Bronchial epithelial cell (primary cell): ENCODE results near the gene LMO7. TPM values are rescaled to one million over a fixed set of nuclear protein-coding genes. Genes with fewer than 3 reads are reported as not detected.

Experiments used
- DNase-seq: peaks from one replicate; pipeline ENCODE4 v3.0.0-alpha.2; 2010; ENCODE audit warnings: low read depth
- FAIRE-seq: peaks from 2 replicates; lab custom pipeline; 2011; peaks lifted over from hg19 to GRCh38; lab: Jason Lieb, UNC
- H3K27me3 ChIP-seq: 2 replicates; pipeline ENCODE4 v1.5.1; 2011; ENCODE audit warnings: low read length; ENCODE audit not compliant: control insufficient read depth, insufficient read depth
- H3K36me3 ChIP-seq: 2 replicates; pipeline ENCODE4 v1.5.1; 2011; ENCODE audit warnings: low read length; ENCODE audit not compliant: control insufficient read depth, insufficient read depth
- H3K4me3 ChIP-seq: 2 replicates; pipeline ENCODE4 v1.5.1; 2011; ENCODE audit warnings: mild to moderate bottlenecking, low read depth, low read length, control low read depth
- total RNA-seq: library from RNA; depleted of rRNA; stranded (reverse); fragments of >200 nt; gene quantifications from 2 replicates; pipeline ENCODE4 v1.2.1, GENCODE V29; 2014
- TF ChIP-seq, protein P1 (sequence below): IDR thresholded peaks from 2 replicates; pipeline ENCODE4 v1.5.1; 2011; ENCODE audit warnings: mild to moderate bottlenecking, moderate library complexity, low read length, control low read depth, inconsistent platforms; ENCODE audit not compliant: insufficient read depth, severe bottlenecking

Gene LMO7
- total RNA-seq, 1 donor from 2014 or later, result 150 TPM

DNA sequence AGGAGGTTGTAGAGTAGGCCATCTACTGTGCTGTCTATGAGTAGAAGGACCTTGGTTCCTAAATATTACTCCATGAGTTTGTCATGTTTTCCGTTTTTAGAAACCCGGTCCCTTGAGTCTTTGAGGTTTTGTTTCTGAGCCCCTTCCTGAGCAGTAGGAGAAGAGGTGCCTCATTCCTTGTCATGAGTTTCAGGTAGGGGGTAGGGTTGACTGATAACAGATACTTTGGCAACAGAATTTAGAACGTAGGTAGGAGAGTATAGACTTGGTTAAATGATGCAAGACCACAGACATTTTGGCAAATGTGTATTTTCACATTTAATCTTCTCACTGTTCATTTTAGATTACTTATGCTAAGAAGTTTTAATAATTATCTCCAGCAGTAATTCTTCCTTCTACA, 24.6 kb downstream of the LMO7 start:
- TF ChIP-seq, protein P1, sequence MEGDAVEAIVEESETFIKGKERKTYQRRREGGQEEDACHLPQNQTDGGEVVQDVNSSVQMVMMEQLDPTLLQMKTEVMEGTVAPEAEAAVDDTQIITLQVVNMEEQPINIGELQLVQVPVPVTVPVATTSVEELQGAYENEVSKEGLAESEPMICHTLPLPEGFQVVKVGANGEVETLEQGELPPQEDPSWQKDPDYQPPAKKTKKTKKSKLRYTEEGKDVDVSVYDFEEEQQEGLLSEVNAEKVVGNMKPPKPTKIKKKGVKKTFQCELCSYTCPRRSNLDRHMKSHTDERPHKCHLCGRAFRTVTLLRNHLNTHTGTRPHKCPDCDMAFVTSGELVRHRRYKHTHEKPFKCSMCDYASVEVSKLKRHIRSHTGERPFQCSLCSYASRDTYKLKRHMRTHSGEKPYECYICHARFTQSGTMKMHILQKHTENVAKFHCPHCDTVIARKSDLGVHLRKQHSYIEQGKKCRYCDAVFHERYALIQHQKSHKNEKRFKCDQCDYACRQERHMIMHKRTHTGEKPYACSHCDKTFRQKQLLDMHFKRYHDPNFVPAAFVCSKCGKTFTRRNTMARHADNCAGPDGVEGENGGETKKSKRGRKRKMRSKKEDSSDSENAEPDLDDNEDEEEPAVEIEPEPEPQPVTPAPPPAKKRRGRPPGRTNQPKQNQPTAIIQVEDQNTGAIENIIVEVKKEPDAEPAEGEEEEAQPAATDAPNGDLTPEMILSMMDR, result no peak
- FAIRE-seq, result no peak
- DNase-seq, result no peak
- Histone ChIP-seq H3K27me3 (no peaks in the 10 kb centered on the region), H3K36me3 (no peaks in the 10 kb centered on the region), H3K4me3 (no peak overlapping the region)

DNA sequence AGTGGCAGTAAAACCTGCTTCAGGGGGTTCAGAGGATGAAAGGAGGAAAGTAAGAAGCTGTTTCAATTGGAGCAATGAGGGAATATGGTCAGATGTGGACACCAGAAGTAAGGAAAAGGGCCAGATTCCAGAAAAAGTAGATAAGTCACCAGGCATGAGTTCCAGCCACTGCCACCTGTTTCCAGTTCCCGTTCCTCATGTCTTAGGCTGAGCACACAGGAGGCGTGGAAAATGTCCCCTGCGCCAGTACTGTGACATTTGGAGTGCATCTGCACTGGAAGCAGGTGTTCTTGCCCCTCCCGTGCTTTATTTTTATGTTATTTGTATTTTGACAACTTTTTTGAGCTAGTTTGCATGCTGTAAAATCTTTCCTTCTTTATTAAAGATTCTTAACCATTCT, 25.3 kb downstream of the LMO7 start:
- Histone ChIP-seq H3K4me3 (no peak overlapping the region), H3K36me3 (no peaks in the 10 kb centered on the region), H3K27me3 (no peaks in the 10 kb centered on the region)
- DNase-seq (no peak), FAIRE-seq (no peak)
- TF ChIP-seq, protein P1, result no peak

GRCh38 chr13:75666646-75667351, 30.7 kb downstream of the LMO7 start:
- FAIRE-seq (no peak), DNase-seq (peak; percentile 97)
- Histone ChIP-seq H3K36me3 (no peaks in the 10 kb centered on the region), H3K27me3 (no peaks in the 10 kb centered on the region), H3K4me3 (no peak overlapping the region)
- TF ChIP-seq, protein P1, result no peak

- Histone ChIP-seq H3K36me3 (no peaks in the 10 kb centered on the region), H3K4me3 (no peak overlapping the region), H3K27me3 (no peaks in the 10 kb centered on the region)
- FAIRE-seq (no peak), DNase-seq (no peak)
- TF ChIP-seq, protein P1, result no peak
Observed at GRCh38 chr13:75669706-75670105, 33.6 kb downstream of the LMO7 start.

DNA sequence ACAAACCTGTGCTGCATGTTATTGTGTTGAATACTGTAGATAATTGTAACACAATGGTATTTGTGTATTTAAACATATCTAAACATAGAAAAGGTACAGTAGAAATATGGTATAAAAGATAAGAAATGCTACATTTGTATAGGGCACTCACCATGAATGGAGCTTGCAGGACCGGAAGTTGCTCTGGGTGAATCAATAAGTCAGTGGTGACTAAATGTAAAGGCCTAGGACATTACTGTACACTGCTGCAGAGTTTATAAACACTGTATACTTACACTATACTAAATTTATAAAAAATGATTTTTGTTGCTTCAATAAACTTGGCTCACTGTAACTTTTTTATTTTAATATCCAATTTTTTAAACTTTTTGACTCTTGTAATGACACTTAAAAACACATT, 34.4 kb downstream of the LMO7 start:
- no peaks in the 10 kb centered on the region for H3K36me3 ChIP-seq
- DNase-seq, result peak; percentile 69
- no peak for FAIRE-seq
- H3K4me3 ChIP-seq, result no peak overlapping the region
- TF ChIP-seq, protein P1, result no peak
- H3K27me3 ChIP-seq, result no peaks in the 10 kb centered on the region

DNA sequence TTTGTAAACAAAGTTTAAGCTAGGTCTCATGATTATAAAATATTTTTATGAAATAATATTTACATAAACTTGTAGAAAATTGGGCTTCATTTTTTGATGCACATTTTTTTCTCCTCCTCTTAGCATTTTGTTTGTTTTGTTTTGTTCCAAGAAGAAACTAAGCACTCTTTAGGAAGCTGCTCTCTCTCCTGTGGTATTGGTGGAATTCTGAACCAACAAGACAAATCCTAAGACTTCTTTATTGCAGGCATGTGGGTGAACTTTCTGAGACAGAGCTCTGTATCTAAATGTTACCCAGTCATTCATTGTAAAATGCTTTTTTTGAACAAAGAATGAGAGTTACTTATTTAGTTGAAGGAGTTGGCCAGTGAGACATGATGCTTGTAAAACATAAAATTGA, 39.3 kb downstream of the LMO7 start:
- Histone ChIP-seq H3K36me3 (no peaks in the 10 kb centered on the region), H3K27me3 (no peaks in the 10 kb centered on the region), H3K4me3 (peak overlapping the region; percentile 26)
- FAIRE-seq, result no peak
- peak; percentile 36 for DNase-seq
- TF ChIP-seq, protein P1, result no peak
